BJ (cell line): ENCODE data around the gene HNRNPC. TPM values are rescaled to one million over a fixed set of nuclear protein-coding genes. Genes with fewer than 3 reads are reported as not detected.
"Not testable (repeated sequence)": the region's sequence is repeated elsewhere in the genome, so short reads cannot be mapped to it uniquely, and the experiment has no call there.

Experiments
- CTCF ChIA-PET: fragments of 350-600 bp; formaldehyde crosslinking; extraction: SDS; loops from one replicate; lab custom pipeline; 2021; ENCODE audit warnings: antibody characterized with exemption, inconsistent platforms; lab: Yijun Ruan, JAX
- POLR2A ChIA-PET: fragments of 300-600 bp; sonication (Branson Sonifier 250); formaldehyde crosslinking; extraction: SDS; loops from one replicate; lab custom pipeline; 2021; ENCODE audit warnings: antibody characterized with exemption; lab: Charles Lee
- DNase-seq: peaks from one replicate; pipeline ENCODE4 v3.0.0-alpha.2; 2011; ENCODE audit warnings: low read depth
- H3K27me3 ChIP-seq: 2 replicates; pipeline ENCODE4 v1.6.0; 2011; ENCODE audit warnings: low read length; ENCODE audit not compliant: control insufficient read depth, insufficient read depth
- H3K36me3 ChIP-seq: 2 replicates; pipeline ENCODE4 v1.5.1; 2011; ENCODE audit warnings: low read length; ENCODE audit not compliant: control insufficient read depth, insufficient read depth
- H3K4me3 ChIP-seq: 2 replicates; pipeline ENCODE4 v1.5.1; 2011; ENCODE audit warnings: low read depth, mild to moderate bottlenecking, control low read depth, low read length
- CTCF ChIP-seq: IDR thresholded peaks from 2 replicates; pipeline ENCODE4 v1.5.1; 2011; ENCODE audit warnings: low read depth, mild to moderate bottlenecking, control low read depth, inconsistent platforms, low read length, moderate library complexity; ENCODE audit not compliant: insufficient read depth
- polyA plus RNA-seq: library from polyadenylated mRNA; depleted of rRNA; stranded (reverse); fragments of >200 nt; gene quantifications from 2 replicates; pipeline ENCODE4 v1.2.3, GENCODE V29; 2011

Gene HNRNPC
- polyA plus RNA-seq, 1 experiment, result 540 TPM

- DNase-seq, result no peak
- H3K27me3 ChIP-seq, result no peaks in the 10 kb centered on the region
- TF ChIP-seq CTCF, result no peak
- no peak overlapping the region for H3K4me3 ChIP-seq
- ChIA-PET CTCF (no interaction called here), POLR2A (no interaction called here)
- no peaks in the 10 kb centered on the region; the same call in 1 of the 2 replicates for H3K36me3 ChIP-seq
These were observed 50.1 kb downstream of the HNRNPC start for GRCh38 chr14:21219120-21219519.

- Histone ChIP-seq H3K4me3 (no peak overlapping the region), H3K27me3 (no peaks in the 10 kb centered on the region), H3K36me3 (peaks cover 12% of the 10 kb centered on the region)
- POLR2A ChIA-PET, result no interaction called here
- no peak for TF ChIP-seq CTCF
- CTCF ChIA-PET, result interaction anchor here (0.6 to 1.1 kb wide), 2 partner anchors 13 to 337 kb away, joined by 4 read pairs; no protein-coding TSS in a partner anchor
- no peak for DNase-seq
These were observed 53.4 kb downstream of the HNRNPC start for GRCh38 chr14:21215879-21216251.

GRCh38 chr14:21215130-21215878, 53.9 kb downstream of the HNRNPC start:
- Histone ChIP-seq H3K27me3 (no peaks in the 10 kb centered on the region), H3K4me3 (no peak overlapping the region), H3K36me3 (peaks cover 12% of the 10 kb centered on the region)
- DNase-seq, result no peak
- TF ChIP-seq CTCF, result no peak
- ChIA-PET CTCF (interaction anchor here (0.7 to 1.1 kb wide), 2 partner anchors 12 to 15 kb away, joined by 3 to 4 read pairs; no protein-coding TSS in a partner anchor), POLR2A (no interaction called here)

- POLR2A ChIA-PET, result no interaction called here
- Histone ChIP-seq H3K36me3 (peaks cover 13% of the 10 kb centered on the region), H3K27me3 (no peaks in the 10 kb centered on the region), H3K4me3 (no peak overlapping the region)
- TF ChIP-seq CTCF, result no peak
- no peak for DNase-seq
- CTCF ChIA-PET, result no interaction called here
These were observed 55.6 kb downstream of the HNRNPC start for GRCh38 chr14:21213652-21214051.

- H3K4me3 ChIP-seq, DNase-seq, H3K27me3 ChIP-seq, POLR2A ChIA-PET, CTCF ChIA-PET: not testable (repeated sequence)
- peaks cover 16% of the 10 kb centered on the region for H3K36me3 ChIP-seq
These were observed 56.4 kb downstream of the HNRNPC start for GRCh38 chr14:21212824-21213223.
